Measurements from ENCODE around the gene SEMA6A. TPM values are rescaled to one million over a fixed set of nuclear protein-coding genes. Genes with fewer than 3 reads are reported as not detected.
A peak's percentile ranks its signal among the peaks of the same experiment; 100 is the strongest.

Gene SEMA6A
- total RNA-seq, 4 donors from 2014 or later = 2.5 to 6.5 (median 2.7) TPM

GRCh38 chr5:116438979-116439554, 135.6 kb downstream of the SEMA6A start:
- Histone ChIP-seq H3K36me3 (no peaks in the 10 kb centered on the region), H3K27me3 (no peaks in the 10 kb centered on the region), H3K27ac (no peak overlapping the region), H3K9me3 (no peaks in the 10 kb centered on the region), H3K4me3 (no peak overlapping the region), H3K4me1 (peaks cover 28 to 41% of the 10 kb centered on the region in 2 donors)
- TF ChIP-seq, protein P1, sequence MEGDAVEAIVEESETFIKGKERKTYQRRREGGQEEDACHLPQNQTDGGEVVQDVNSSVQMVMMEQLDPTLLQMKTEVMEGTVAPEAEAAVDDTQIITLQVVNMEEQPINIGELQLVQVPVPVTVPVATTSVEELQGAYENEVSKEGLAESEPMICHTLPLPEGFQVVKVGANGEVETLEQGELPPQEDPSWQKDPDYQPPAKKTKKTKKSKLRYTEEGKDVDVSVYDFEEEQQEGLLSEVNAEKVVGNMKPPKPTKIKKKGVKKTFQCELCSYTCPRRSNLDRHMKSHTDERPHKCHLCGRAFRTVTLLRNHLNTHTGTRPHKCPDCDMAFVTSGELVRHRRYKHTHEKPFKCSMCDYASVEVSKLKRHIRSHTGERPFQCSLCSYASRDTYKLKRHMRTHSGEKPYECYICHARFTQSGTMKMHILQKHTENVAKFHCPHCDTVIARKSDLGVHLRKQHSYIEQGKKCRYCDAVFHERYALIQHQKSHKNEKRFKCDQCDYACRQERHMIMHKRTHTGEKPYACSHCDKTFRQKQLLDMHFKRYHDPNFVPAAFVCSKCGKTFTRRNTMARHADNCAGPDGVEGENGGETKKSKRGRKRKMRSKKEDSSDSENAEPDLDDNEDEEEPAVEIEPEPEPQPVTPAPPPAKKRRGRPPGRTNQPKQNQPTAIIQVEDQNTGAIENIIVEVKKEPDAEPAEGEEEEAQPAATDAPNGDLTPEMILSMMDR (IDR thresholded peaks at IDR 0.05 in 4 of 5, conservative IDR thresholded peaks at IDR 0.05 in 1 of 5) = no peak
- TF ChIP-seq POLR2A (IDR thresholded peaks at IDR 0.05) = no peak
- intact Hi-C loops (cut with DNase I; ENCODE audit: low total_unique reads) (no loop called here), in situ Hi-C loops (cut with MboI; ENCODE audit: low sequenced_read_pairs in 4 of 4) (no loop called here)
- ATAC-seq = no peak
- no peak for DNase-seq

- no peaks in the 10 kb centered on the region for H3K36me3 ChIP-seq
- no peaks in the 10 kb centered on the region for H3K9me3 ChIP-seq
- ATAC-seq = no peak
- H3K27ac ChIP-seq = no peak overlapping the region
- in situ Hi-C loops (cut with MboI; ENCODE audit: low sequenced_read_pairs in 4 of 4) (no loop called here), intact Hi-C loops (cut with DNase I; ENCODE audit: low total_unique reads) (no loop called here)
- no peak for DNase-seq
- H3K4me3 ChIP-seq = no peak overlapping the region
- TF ChIP-seq POLR2A (IDR thresholded peaks at IDR 0.05) = no peak
- H3K4me1 ChIP-seq = peaks cover 28 to 41% of the 10 kb centered on the region in 2 donors
- H3K27me3 ChIP-seq = no peaks in the 10 kb centered on the region
These were observed 136.6 kb downstream of the SEMA6A start for GRCh38 chr5:116437922-116438578.

DNA sequence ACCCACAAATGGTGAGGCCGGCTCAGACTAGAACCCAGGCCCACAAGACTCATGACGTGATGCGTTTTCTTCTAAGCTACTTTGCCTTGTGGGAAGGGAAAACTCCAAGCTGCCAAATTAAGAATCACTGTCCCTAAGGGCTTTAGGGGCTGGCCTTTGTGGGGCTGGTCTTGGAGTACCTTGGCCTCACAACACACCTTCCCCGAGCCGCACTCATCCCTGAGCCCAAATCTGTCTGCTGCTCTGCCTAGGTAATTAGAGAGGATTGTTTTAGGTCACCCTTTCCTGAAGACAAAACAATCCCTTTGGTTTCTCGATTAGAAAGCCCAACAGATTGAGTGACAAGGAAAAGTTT, 137.3 kb downstream of the SEMA6A start:
- Histone ChIP-seq H3K27ac (peak overlapping the region in 1 of 4 donors; percentile 41), H3K4me1 (peaks cover 26 to 39% of the 10 kb centered on the region in 2 donors), H3K9me3 (no peaks in the 10 kb centered on the region), H3K4me3 (no peak overlapping the region), H3K36me3 (no peaks in the 10 kb centered on the region), H3K27me3 (no peaks in the 10 kb centered on the region)
- no peak for DNase-seq
- no peak for ATAC-seq
- TF ChIP-seq, protein P1 (IDR thresholded peaks at IDR 0.05 in 4 of 5, conservative IDR thresholded peaks at IDR 0.05 in 1 of 5) = no peak
- no peak for TF ChIP-seq POLR2A (IDR thresholded peaks at IDR 0.05)
- in situ Hi-C loops (cut with MboI; ENCODE audit: low sequenced_read_pairs in 4 of 4) = no loop called here
- intact Hi-C loops (cut with DNase I; ENCODE audit: low total_unique reads) = no loop called here

GRCh38 chr5:116436674-116437350, 137.8 kb downstream of the SEMA6A start:
- peak overlapping the region in 1 of 4 donors; percentile 41 for H3K27ac ChIP-seq
- H3K27me3 ChIP-seq = no peaks in the 10 kb centered on the region
- TF ChIP-seq, protein P1 (IDR thresholded peaks at IDR 0.05 in 4 of 5, conservative IDR thresholded peaks at IDR 0.05 in 1 of 5) = no peak
- no peak for TF ChIP-seq POLR2A (IDR thresholded peaks at IDR 0.05)
- H3K4me3 ChIP-seq = no peak overlapping the region
- in situ Hi-C loops (cut with MboI; ENCODE audit: low sequenced_read_pairs in 4 of 4) = no loop called here
- peaks cover 21 to 34% of the 10 kb centered on the region in 2 donors for H3K4me1 ChIP-seq
- DNase-seq (no peak), ATAC-seq (no peak)
- H3K9me3 ChIP-seq = no peaks in the 10 kb centered on the region
- no peaks in the 10 kb centered on the region for H3K36me3 ChIP-seq
- intact Hi-C loops (cut with DNase I; ENCODE audit: low total_unique reads) = no loop called here

DNA sequence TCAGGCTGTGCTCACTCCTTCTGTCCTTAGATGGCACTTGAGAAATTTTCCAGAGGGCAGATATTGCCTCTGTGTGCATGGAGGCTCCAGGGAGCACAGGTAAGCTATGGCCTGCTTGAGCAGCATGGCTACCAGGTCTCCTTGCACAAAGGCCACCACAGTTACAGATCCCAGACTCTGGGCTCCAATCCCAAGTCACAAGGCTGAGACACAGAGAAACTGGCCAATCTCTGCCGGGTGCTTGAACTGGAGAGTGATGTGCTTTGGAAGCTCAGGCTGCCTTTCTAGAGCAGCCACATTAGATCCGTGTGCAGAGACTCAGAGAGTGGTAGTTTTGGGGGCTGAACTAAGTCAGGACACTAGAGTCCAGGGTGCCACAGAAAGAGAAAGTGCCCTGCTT, 145.7 kb downstream of the SEMA6A start:
- in situ Hi-C loops (cut with MboI; ENCODE audit: low sequenced_read_pairs in 4 of 4) = no loop called here
- intact Hi-C loops (cut with DNase I; ENCODE audit: low total_unique reads) = no loop called here
- Histone ChIP-seq H3K36me3 (no peaks in the 10 kb centered on the region), H3K27me3 (no peaks in the 10 kb centered on the region), H3K4me3 (no peak overlapping the region), H3K9me3 (no peaks in the 10 kb centered on the region), H3K4me1 (no peaks in the 10 kb centered on the region), H3K27ac (no peak overlapping the region)
- DNase-seq (no peak), ATAC-seq (no peak)
- no peak for TF ChIP-seq POLR2A (IDR thresholded peaks at IDR 0.05)
- TF ChIP-seq, protein P1 (IDR thresholded peaks at IDR 0.05 in 4 of 5, conservative IDR thresholded peaks at IDR 0.05 in 1 of 5) = no peak

Data from gastrocnemius medialis (tissue), 4 donors.